HG02588 (cell line): ENCODE data around the gene ALG12.

Experiments used
- ATAC-seq: cut with Tn5 transposase; IDR thresholded peaks from one replicate; pipeline ENCODE4 v1.9.1; 2021; ENCODE audit warnings: mild to moderate bottlenecking, moderate library complexity; ENCODE audit not compliant: unreplicated experiment

ALG12 gene

GRCh38 chr22:49915610-49916009 lies 2.6 kb downstream of the ALG12 start:
- no peak for ATAC-seq

GRCh38 chr22:49914256-49914655 lies 4.0 kb downstream of the ALG12 start:
- ATAC-seq = no peak

DNA sequence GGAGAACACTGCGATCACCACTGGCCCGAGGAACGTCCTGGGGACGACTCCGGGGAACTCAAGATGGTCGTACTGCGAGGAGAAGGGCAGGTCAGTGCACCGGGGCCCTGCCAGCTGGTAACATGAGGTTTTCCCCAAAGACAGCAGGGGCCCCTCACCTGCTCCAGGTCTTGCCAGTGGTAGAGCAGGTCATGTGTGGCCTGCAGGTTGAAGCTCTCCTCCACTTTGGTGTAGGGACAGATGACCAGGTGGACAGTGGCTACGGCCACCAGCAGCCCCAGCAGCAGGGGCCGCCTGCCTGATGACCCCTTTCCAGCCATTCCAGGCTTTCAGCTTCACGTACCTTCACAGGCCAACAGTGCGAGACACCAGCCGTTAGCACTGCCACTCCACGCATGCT lies 4.8 kb downstream of the ALG12 start:
- ATAC-seq = no peak

DNA sequence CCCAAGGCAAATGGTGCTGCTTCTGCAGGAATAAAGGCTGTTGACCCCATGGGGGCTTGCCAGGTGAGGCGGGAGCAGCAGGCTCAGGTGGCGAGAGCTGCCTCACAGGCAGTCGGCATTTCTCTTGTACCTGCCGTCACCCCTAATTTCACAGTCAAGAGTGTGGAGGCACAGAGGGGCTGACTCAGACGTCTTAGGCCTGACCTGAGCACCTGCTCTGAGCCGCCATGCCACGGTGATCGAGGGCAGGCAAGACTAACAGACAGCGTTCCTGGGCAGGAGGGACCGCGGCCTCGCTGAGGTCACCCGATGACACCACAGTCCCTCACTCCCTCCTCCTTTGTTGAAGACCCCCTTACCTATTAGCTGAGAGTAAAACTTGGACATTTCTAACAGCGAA lies 5.2 kb downstream of the ALG12 start:
- ATAC-seq = no peak

DNA sequence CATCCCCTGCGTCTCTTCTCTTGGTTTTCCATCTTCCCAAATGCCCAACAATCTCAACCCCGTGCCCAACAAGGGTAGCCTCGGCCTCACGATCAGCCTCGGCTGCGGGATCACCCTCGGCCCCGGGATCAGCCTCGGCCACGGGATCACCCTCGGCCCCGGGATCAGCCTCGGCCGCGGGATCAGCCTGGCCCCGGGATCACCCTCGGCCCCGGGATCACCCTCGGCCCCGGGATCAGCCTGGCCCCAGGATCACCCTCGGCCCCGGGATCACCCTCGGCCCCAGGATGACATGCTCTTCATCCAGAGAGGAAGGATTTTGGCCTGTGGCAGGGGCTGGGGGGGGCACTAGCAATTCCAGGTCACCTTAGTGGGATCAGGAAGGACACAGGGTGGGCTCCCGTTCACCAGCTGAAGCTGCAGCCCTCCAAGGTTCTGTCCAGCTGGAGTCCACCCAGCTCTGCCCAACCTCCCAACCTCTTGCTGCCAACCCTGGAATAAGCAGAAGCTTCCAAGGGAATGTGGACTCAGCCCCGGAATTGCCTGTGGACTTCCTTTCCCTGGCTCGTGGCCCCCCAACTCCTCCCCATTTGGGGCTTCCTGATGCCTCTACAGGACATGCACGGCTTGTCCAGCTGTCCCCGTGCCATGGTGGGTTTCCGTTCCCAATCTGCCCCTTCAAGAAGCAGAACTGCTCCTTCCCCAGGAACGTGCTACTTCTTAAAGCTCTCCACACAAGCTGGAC lies 6.2 kb downstream of the ALG12 start:
- no peak for ATAC-seq

DNA sequence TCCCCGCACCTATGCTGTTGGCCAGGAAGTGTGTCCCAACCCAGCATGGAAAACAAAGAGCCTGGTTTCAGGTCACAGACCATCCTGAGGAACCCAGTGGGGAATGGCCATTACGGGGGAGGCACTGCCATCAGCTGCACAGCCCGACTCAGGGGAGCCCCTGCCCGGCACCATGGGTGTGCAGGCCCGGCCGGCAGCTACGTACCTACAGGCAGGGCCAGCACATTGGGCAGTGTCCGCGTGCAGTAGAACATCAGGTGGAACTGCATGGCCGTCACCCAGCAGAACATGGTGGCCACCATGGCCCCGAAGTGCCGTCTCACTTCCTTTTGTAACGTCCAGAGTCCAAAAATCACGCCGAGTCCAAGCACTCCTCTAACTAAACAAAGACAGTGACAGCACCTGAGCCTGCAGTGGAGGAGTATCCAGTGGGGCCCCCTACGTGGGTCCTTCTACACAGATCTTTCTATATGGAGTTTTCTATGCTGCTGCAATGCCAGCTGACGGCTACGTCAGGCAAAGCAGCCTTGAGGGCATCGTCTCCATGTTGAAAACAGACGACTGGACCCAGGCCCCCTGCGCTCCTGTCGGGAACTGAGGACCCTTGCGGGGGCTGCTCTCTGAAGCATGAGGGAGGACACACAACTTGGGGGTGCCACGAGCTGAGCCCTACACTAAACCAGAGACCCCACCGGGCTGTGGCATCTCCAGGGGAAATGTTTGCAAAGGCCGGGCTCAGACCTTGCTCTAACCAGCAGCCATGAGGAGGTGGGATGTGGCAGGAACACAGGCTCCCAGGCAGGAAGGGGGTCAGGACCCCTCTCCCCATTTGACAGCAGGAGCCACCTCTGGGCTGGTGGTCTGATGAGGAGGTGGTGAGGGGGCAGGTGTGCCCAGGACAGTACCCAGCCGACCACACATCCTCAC lies 7.7 kb downstream of the ALG12 start:
- ATAC-seq = no peak

DNA sequence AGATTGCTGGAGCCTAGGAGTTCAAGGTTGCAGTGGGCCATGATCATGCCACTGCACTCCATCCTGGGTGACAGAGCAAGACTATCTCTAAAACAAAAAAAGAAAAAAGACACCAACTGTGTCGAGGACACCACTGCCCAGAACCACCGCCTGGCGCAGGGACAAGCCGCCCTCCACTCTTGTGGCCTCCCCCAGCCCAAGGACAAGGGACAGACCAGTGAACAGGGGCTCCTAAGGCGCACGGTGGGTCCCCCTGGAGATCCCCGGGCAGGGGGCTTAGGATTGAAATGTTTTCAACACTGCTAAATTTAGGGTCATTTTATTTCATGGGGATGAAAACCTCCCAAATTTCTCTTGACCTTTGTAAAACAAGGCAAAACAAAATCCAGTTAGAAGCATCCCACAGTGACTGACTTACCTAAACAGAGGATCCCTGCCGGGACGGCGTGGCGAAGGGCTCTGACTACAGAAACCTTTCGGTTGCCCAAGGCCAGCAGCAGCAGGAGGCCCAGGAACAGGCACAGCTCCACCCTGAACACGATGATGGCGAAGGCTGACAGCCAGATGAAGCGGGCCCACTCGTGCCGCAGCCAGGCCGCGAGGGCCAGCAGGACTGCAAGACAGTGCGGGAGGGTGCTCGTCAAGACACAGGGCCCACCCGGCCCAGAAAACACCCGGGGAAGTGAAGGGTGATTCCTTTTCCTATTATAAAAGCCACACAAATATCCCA lies 8.6 kb downstream of the ALG12 start:
- ATAC-seq = no peak

GRCh38 chr22:49907807-49908206 lies 10.4 kb downstream of the ALG12 start:
- no peak for ATAC-seq

DNA sequence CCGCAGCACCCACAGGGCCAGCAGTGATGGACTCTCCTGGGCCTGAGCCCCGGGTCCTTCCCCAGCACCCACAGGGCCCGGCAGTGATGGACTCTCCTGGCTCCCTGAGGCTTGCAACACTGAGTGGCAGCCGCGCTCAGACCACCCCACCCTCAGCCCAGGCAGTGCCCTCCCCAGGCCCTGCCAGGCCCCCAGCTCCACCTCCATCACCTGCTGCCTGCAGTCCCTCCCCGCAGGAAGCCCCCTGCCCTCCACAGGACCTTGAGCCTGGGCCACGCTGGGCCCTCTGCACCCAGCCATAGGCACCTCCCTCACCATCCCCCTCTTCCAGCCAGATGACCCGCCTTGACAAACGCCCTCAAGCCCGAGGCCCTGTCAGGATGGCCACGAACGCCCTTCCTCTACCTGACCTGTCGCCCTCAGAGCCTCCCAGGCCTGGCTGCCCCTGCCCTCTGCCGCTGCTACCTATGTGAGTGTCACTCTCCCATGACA lies 11.4 kb downstream of the ALG12 start:
- no peak for ATAC-seq

GRCh38 chr22:49906071-49906798 lies 12.0 kb downstream of the ALG12 start:
- no peak for ATAC-seq

DNA sequence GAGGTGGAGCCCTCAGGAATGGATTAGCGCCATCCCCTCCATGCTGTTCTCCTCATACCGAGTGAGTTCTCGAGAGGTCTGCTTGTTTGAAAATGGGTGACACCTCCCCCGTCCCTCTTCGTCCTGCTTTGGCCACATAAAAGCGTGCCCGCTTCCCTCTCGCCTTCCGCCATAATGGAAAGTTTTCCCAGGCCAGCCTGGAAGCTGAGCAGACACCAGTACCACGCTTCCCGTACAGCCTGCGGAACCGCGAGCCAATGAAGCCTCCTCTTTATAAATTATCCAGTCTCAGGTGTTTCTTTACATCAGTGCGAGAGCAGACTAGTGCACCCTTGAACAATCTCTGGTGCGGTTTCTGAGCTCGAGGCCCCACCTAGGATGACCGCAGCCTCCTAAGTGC lies 12.8 kb downstream of the ALG12 start:
- ATAC-seq = no peak

GRCh38 chr22:49904040-49904369 lies 14.2 kb downstream of the ALG12 start:
- no peak for ATAC-seq

DNA sequence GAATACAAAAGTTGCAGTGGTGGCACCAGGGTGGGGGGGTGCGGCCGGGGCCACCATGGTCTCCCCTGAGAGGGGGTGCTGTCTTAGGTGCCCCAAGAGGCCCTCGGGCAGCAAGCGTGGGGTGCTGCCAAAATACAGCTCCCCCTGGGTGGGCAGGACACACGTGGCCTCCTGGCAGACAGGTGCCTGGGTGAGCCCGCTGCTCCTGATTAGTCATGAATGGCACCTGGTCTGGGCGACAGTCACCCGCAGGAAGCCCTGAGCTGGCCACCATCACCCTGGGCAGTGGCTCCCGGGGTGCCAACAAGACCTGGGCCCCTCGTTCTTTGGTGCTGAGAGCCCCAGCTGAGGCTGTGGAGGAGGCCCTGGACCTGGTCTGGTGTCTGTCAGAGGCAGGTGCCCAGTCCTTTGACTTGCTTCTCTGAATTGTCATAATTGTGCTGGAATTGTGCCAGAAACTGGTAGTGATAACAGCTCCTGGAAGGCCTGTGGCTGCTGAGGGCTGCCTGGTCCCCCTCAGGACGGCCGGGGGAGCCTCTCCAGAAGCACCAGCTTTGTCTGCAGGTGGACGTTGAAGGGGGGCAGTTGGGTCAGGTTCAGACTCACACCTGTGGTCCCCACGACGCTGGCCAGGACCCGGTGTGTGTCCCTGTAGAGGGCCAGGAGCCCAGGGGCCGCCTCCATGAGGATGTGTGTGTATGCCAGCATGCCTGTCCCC lies 14.8 kb downstream of the ALG12 start:
- no peak for ATAC-seq

- ATAC-seq = no peak
Measured at GRCh38 chr22:49901457-49901856, 16.8 kb downstream of the ALG12 start.

DNA sequence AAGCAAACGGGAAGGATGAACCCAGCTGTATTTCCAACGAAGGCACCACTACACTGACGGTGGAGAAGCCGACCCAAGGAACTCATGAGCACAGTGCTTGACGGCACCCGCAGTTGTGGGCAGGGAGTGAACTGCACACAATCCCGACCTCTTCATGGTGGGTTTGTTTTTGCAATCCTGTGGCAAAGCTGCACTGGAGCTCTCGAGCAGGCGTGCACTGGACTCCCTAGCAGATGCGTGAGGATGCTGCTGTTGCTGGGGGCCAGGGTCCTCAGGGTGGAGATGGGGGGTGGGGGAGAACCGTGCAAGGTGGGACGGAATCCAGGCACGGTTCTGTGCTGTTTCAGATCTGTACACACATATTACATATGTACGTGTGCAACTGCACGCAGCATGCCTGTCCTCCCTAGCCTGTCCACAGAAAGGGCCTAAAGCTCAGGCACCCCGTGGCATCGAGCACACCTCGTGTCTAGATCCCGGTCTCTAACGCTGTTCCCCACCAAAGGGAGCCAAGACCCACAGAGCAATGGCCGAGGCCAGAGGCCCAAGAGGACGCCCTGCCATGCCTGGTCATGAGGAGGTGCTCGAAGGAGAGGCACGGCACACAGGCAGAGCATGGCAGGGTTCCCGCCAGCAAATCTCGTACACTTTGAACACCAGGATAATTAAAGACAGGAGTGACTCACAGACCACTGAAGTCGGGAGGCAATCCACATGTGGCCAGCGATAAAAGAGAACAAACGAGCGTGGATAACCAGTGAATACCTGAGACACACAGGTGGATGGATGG lies 17.6 kb downstream of the ALG12 start:
- ATAC-seq = no peak

DNA sequence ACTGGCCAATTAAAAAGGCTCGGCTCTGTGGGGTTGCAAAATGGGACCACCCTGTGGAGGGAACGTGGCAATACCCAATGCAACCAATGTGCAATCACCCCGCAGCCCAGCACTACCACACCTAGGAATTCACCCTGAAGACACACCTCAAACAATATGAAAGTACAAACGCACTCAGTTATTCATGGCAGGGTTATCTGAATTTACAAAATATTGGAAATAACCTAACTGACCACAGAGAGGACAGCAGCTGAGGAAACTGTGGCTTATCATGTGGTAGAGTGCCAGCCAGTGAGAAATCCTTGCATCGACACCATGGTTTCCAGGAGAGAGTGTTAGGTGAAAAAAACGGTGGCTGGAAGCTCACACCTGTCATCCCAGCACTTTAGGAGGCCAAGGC lies 18.7 kb downstream of the ALG12 start:
- ATAC-seq = no peak

GRCh38 chr22:49897015-49897684 lies 21.1 kb downstream of the ALG12 start:
- ATAC-seq = no peak

GRCh38 chr22:49896201-49896600 lies 22.0 kb downstream of the ALG12 start:
- ATAC-seq = no peak
